Esophagus muscularis mucosa (tissue), 4 donors: ENCODE data around the gene RXFP1. TPM values are rescaled to one million over a fixed set of nuclear protein-coding genes. Genes with fewer than 3 reads are reported as not detected.

Experiments
- DNase-seq: peaks from one replicate; pipeline ENCODE4 v3.0.0-alpha.2; 2017; ENCODE audit errors: extremely low spot score
- H3K27ac ChIP-seq, 4 donors: fragments of 200-600 bp; sonication (generic); replicated peaks in 1 of 4; 1 replicate in 3 of 4; 2 replicates in 1 of 4; pipeline ENCODE4 v1.5.1; 2016 to 2019; ENCODE audit warnings: mild to moderate bottlenecking in 1 of 4
- H3K27me3 ChIP-seq, 4 donors: fragments of 200-600 bp; sonication (generic); one replicate each; pipeline versions ENCODE4 v1.5.1 to v1.6.0; 2016 to 2019
- H3K36me3 ChIP-seq, 4 donors: fragments of 200-600 bp; sonication (generic); one replicate each; pipeline ENCODE4 v1.5.1; 2016 to 2019
- H3K4me1 ChIP-seq, 4 donors: fragments of 200-600 bp; sonication (generic); one replicate each; pipeline ENCODE4 v1.5.1; 2016 to 2019
- H3K4me3 ChIP-seq, 4 donors: fragments of 200-600 bp; sonication (generic); 1 replicate in 2 of 4; 2 replicates in 2 of 4; pipeline ENCODE4 v1.5.1; 2016 to 2019; ENCODE audit warnings: mild to moderate bottlenecking in 4 of 4, moderate library complexity in 1 of 4
- H3K9me3 ChIP-seq, 4 donors: fragments of 200-600 bp; sonication (generic); 1 replicate in 3 of 4; 2 replicates in 1 of 4; pipeline ENCODE4 v1.5.1; 2016 to 2019
- CTCF ChIP-seq, 3 experiments: fragments of 200-600 bp in 2 of 3; fragments of 450-650 bp in 1 of 3; sonication (generic) in 2 of 3; IDR thresholded peaks; one replicate each; pipeline ENCODE4 v1.5.1; 2017 to 2019; ENCODE audit warnings: antibody characterized with exemption in 3 of 3, mild to moderate bottlenecking in 2 of 3, moderate library complexity in 1 of 3
- EP300 ChIP-seq: sonication (generic); formaldehyde crosslinking; IDR thresholded peaks from one replicate; pipeline ENCODE4 v1.6.1; 2017; ENCODE audit warnings: antibody characterized with exemption
- POLR2A ChIP-seq: fragments of 450-650 bp; IDR thresholded peaks from one replicate; pipeline ENCODE4 v1.6.1; 2017; ENCODE audit warnings: antibody characterized with exemption, moderate library complexity, mild to moderate bottlenecking, low read depth
- POLR2AphosphoS5 ChIP-seq, 2 donors: sonication (generic); formaldehyde crosslinking; IDR thresholded peaks; one replicate each; pipeline ENCODE4 v1.6.1; 2017; ENCODE audit warnings: antibody characterized with exemption in 2 of 2
- WGBS: methylation state at CpG from one replicate; pipeline ENCODE4 v1.1.5; 2018; 5-methylcytosine and 5-hydroxymethylcytosine counted together
- intact Hi-C: fragments of 100-400 bp; cut with DNase I; formaldehyde crosslinking; loops from one replicate; pipeline ENCODE4 v1.15.1; 2023
- total RNA-seq, 4 donors: library from RNA; depleted of rRNA; stranded (reverse); fragments of >200 nt; gene quantifications; one replicate each; pipeline versions ENCODE4 v1.1.0 to v1.2.1, GENCODE V29; 2016

The RXFP1 gene
- total RNA-seq, 4 donors from 2014 or later = not detected

DNA sequence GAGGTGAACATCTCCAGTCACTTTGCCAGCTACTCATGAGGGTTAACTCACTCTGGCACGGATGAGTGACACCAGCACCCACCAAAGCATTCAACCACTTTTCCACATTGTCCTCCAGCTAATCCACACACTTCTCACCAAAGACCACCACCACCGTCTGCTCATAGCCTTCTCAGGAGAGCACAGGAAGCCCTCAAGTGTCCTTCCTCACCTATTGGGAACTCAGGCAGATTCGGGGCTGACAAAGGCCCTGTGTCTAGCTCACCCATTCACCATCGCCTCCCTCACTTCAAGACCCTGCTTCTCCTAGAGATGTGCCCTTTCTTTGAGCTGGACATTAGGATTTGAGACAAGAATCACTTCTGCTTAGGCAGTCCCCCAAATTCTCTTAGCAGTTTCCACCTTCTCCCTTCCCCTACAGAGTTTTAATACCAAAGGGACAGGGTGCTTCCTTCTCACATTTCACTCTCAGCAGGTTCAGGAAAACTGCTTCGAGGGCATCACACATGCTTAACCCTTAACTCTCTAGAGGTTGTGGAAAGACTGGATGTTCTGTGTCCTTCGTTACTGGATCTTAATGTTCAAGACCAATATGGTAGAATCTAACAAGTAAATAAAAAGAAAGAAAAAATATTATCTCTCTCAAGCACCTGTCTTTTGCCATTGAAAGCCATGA, 11.0 kb downstream of the RXFP1 start:
- no peaks in the 10 kb centered on the region for H3K36me3 ChIP-seq
- H3K9me3 ChIP-seq = no peaks in the 10 kb centered on the region
- TF ChIP-seq POLR2A = no peak
- TF ChIP-seq CTCF (IDR thresholded peaks at IDR 0.05) = no peak
- TF ChIP-seq POLR2AphosphoS5 (IDR thresholded peaks at IDR 0.05) = no peak
- no peak for TF ChIP-seq EP300
- no peaks in the 10 kb centered on the region for H3K27me3 ChIP-seq
- intact Hi-C loops = no loop called here
- H3K27ac ChIP-seq = no peak overlapping the region
- DNase-seq = no peak
- H3K4me1 ChIP-seq = no peaks in the 10 kb centered on the region
- WGBS = 58% methylated on average over 6 of the region's 6 CpGs
- no peak overlapping the region for H3K4me3 ChIP-seq

DNA sequence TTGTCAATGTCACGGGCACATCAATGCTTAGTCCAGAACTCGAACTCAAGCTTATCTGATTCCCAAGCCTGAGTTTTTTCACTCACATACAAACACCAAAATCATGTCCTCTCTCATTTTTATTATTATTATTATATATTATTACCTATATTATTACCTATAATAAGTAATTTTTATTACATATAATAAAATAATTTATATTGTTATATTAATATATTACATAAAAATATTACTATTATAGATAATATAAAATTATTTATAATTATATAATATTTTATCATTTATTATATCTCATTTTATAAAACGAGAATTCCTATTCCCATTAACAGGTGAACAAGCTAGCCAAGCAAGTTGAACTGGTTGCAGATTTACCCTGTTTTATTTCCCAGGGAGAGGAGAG, 13.0 kb downstream of the RXFP1 start:
- Histone ChIP-seq H3K27ac (no peak overlapping the region), H3K4me1 (no peaks in the 10 kb centered on the region), H3K36me3 (no peaks in the 10 kb centered on the region), H3K9me3 (no peaks in the 10 kb centered on the region), H3K27me3 (no peaks in the 10 kb centered on the region), H3K4me3 (no peak overlapping the region)
- intact Hi-C loops = no loop called here
- TF ChIP-seq EP300 (no peak), POLR2AphosphoS5 (IDR thresholded peaks at IDR 0.05) (no peak), POLR2A (no peak), CTCF (IDR thresholded peaks at IDR 0.05) (no peak)
- WGBS = 89% methylated on average over 3 of the region's 3 CpGs
- DNase-seq = no peak

- TF ChIP-seq CTCF (IDR thresholded peaks at IDR 0.05) = no peak
- TF ChIP-seq POLR2AphosphoS5 (IDR thresholded peaks at IDR 0.05) = no peak
- no peak for TF ChIP-seq EP300
- no peak for TF ChIP-seq POLR2A
- intact Hi-C loops = no loop called here
- H3K36me3 ChIP-seq = no peaks in the 10 kb centered on the region
- no peak for DNase-seq
- no peaks in the 10 kb centered on the region for H3K9me3 ChIP-seq
- H3K4me1 ChIP-seq = no peaks in the 10 kb centered on the region
- 83% methylated on average over 4 of the region's 4 CpGs for WGBS
- H3K4me3 ChIP-seq = no peak overlapping the region
- no peak overlapping the region for H3K27ac ChIP-seq
- no peaks in the 10 kb centered on the region for H3K27me3 ChIP-seq
Measured at GRCh38 chr4:158535130-158535614, 13.5 kb downstream of the RXFP1 start.

DNA sequence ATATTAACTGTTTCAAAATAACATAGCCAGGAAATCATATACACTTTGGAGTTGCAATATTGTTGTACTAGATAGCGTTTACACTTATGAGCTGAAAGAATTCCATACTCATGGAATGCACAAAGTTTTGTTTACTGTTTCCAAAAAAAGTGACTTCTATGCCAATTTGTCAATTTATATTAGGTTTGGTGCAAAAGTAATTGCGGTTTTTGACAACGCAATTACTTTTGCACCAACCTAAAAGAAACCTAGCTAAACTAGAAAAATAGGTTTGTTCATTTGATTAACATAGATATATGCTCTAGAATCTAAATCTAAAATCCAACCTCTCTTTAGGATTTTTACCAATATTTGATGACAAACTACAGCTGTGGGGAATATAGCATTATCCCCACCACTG, 15.2 kb downstream of the RXFP1 start:
- H3K9me3 ChIP-seq = no peaks in the 10 kb centered on the region
- H3K36me3 ChIP-seq = no peaks in the 10 kb centered on the region
- no peaks in the 10 kb centered on the region for H3K4me1 ChIP-seq
- WGBS = 94% methylated on average over 3 of the region's 3 CpGs
- no peak overlapping the region for H3K4me3 ChIP-seq
- TF ChIP-seq EP300 (no peak), CTCF (IDR thresholded peaks at IDR 0.05) (no peak), POLR2A (no peak), POLR2AphosphoS5 (IDR thresholded peaks at IDR 0.05) (no peak)
- H3K27ac ChIP-seq = no peak overlapping the region
- intact Hi-C loops = no loop called here
- H3K27me3 ChIP-seq = no peaks in the 10 kb centered on the region
- no peak for DNase-seq

DNA sequence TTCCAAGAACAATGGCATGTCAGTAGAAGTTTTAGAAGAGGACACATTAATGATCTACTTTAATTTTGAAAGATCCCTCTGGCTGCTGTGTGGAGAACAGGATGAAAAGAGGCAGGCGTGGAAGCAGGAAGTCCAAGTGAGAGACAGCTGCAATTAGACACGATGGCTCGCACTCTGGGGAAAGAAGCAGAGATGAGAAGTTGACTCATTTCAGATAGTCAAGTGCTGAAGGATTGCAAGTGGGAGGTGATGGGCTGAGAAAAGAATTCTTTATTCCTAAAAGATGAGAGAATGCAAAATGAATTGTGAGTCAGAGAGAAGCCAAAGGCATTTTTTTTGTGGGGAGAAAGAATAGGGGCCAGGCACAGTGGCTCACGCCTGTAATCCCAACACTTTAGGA, 16.5 kb downstream of the RXFP1 start:
- TF ChIP-seq CTCF (IDR thresholded peaks at IDR 0.05) (no peak), POLR2AphosphoS5 (IDR thresholded peaks at IDR 0.05) (no peak), EP300 (no peak), POLR2A (no peak)
- Histone ChIP-seq H3K27ac (no peak overlapping the region), H3K9me3 (no peaks in the 10 kb centered on the region), H3K27me3 (no peaks in the 10 kb centered on the region), H3K4me3 (no peak overlapping the region), H3K36me3 (no peaks in the 10 kb centered on the region), H3K4me1 (no peaks in the 10 kb centered on the region)
- intact Hi-C loops = no loop called here
- DNase-seq = no peak
- WGBS = 38% methylated on average over 4 of the region's 4 CpGs
